K562 (cell line): ENCODE data around the gene ACTN1. TPM values are rescaled to one million over a fixed set of nuclear protein-coding genes. Genes with fewer than 3 reads are reported as not detected.

Experiments
- CBX1 ChIP-seq: sonication (generic); IDR thresholded peaks from 2 replicates; pipeline ENCODE4 v1.6.1; 2016; ENCODE audit warnings: antibody characterized with exemption, low read depth, mild to moderate bottlenecking
- CGGBP1 ChIP-seq: fragments of 250-450 bp; sonication (Bioruptor Pico); IDR thresholded peaks from 2 replicates; pipeline ENCODE4 v1.9.0; 2021; ENCODE audit warnings: mild to moderate bottlenecking
- DMBX1 ChIP-seq: fragments of 250-450 bp; sonication (Bioruptor Pico); IDR thresholded peaks from 2 replicates; pipeline ENCODE4 v1.8.0; 2022; ENCODE audit warnings: inconsistent platforms, mild to moderate bottlenecking, moderate library complexity, borderline replicate concordance
- ELK1 ChIP-seq: sonication (generic); formaldehyde crosslinking; IDR thresholded peaks from 2 replicates; pipeline ENCODE4 v1.8.1; 2022; ENCODE audit warnings: missing genetic modification reagents
- FOXJ3 ChIP-seq: sonication (generic); formaldehyde crosslinking; IDR thresholded peaks from 2 replicates; pipeline ENCODE4 v1.4.0; 2020; ENCODE audit warnings: mild to moderate bottlenecking, missing genetic modification reagents
- GTF2A2 ChIP-seq: IDR thresholded peaks from 2 replicates; pipeline ENCODE4 v1.6.1; 2016; ENCODE audit warnings: mild to moderate bottlenecking, missing genetic modification characterization, missing compliant biosample characterization
- HNRNPUL1 ChIP-seq: fragments of 200-400 bp; formaldehyde crosslinking; IDR thresholded peaks from 2 replicates; pipeline ENCODE4 v1.6.1; 2017; ENCODE audit warnings: low read length
- L3MBTL2 ChIP-seq: fragments of 450-650 bp; IDR thresholded peaks from 2 replicates; pipeline ENCODE4 v1.6.1; 2016; ENCODE audit warnings: mild to moderate bottlenecking, moderate library complexity
- MEF2A ChIP-seq: IDR thresholded peaks from 2 replicates; pipeline ENCODE4 v1.6.1; 2011; ENCODE audit warnings: low read depth, mild to moderate bottlenecking, low read length, moderate library complexity; ENCODE audit not compliant: control insufficient read depth
- NCOA1 ChIP-seq: fragments of 450-650 bp; IDR thresholded peaks from 2 replicates; pipeline ENCODE4 v1.6.1; 2016; ENCODE audit warnings: low read depth
- NFATC3 ChIP-seq: fragments of 450-650 bp; IDR thresholded peaks from 2 replicates; pipeline ENCODE4 v1.6.1; 2017; ENCODE audit warnings: mild to moderate bottlenecking
- NFYB ChIP-seq: IDR thresholded peaks from 2 replicates; pipeline ENCODE4 v1.6.1; 2011; ENCODE audit warnings: mild to moderate bottlenecking, moderate library complexity; ENCODE audit not compliant: insufficient read length; ENCODE audit errors: extremely low read depth
- PHB ChIP-seq: fragments of 250-450 bp; sonication (Bioruptor Pico); IDR thresholded peaks from 2 replicates; pipeline ENCODE4 v1.5.0; 2021
- SNIP1 ChIP-seq: fragments of 450-650 bp; IDR thresholded peaks from 2 replicates; pipeline ENCODE4 v1.7.1; 2017; ENCODE audit warnings: low read depth, mild to moderate bottlenecking
- SREBF1 ChIP-seq: fragments of 150-350 bp; IDR thresholded peaks from 2 replicates; pipeline ENCODE4 v1.6.1; 2014; ENCODE audit warnings: antibody characterized with exemption, low read depth, low read length, borderline replicate concordance
- ZBTB17 ChIP-seq: fragments of 450-650 bp; formaldehyde crosslinking; IDR thresholded peaks from 2 replicates; pipeline ENCODE4 v1.4.0; 2020; ENCODE audit warnings: mild to moderate bottlenecking
- ZNF217 ChIP-seq: sonication (generic); formaldehyde crosslinking; IDR thresholded peaks from 2 replicates; pipeline ENCODE4 v1.8.0; 2022; ENCODE audit warnings: mild to moderate bottlenecking, missing genetic modification reagents
- ZNF695 ChIP-seq: fragments of 450-650 bp; formaldehyde crosslinking; IDR thresholded peaks from 2 replicates; pipeline ENCODE4 v1.4.0; 2020; ENCODE audit warnings: mild to moderate bottlenecking, moderate library complexity
- polyA plus RNA-seq, 8 experiments: library from polyadenylated mRNA; depleted of rRNA in 4 of 8; stranded (reverse) in 5 of 8; unstranded in 3 of 8; fragments of >200 nt; fragmentation: Nextera tagmentation in 2 of 8; fragmentation: Illumina TruSeq in 1 of 8; extraction: Ambion mirVana in 2 of 8; extraction: Trizol in 1 of 8; gene quantifications; 2 replicates each; pipeline versions ENCODE4 v1.2.1 to v1.2.3, GENCODE V29; 2011 to 2014; ENCODE audit warnings: inconsistent platforms in 1 of 8, missing spikeins in 1 of 8
- total RNA-seq, 7 experiments: library from RNA; depleted of rRNA in 6 of 7; stranded (reverse); fragments of >200 nt in 6 of 7; fragmentation: Illumina TruSeq in 2 of 7; extraction: Trizol in 2 of 7; gene quantifications; 2 replicates each; pipeline versions ENCODE4 v1.2.1 to v1.2.3, GENCODE V29; 2011 to 2021; ENCODE audit warnings: low replicate concordance in 1 of 7
- TF ChIP-seq, protein P1 (sequence below), 2 experiments: IDR thresholded peaks in 1 of 2; conservative IDR thresholded peaks in 1 of 2; 2 replicates each; pipeline ENCODE4 v1.6.1; 2016; ENCODE audit warnings: low read depth in 2 of 2, mild to moderate bottlenecking in 1 of 2, missing compliant biosample characterization in 1 of 2, missing genetic modification characterization in 1 of 2, moderate library complexity in 1 of 2

The ACTN1 gene
- total and polyA plus RNA-seq, 9 of the 15 experiments (the other 6 are each of a cell fraction or from before 2014, with no cell fraction given): 2.2 to 67.7 (median 34.5) TPM

- TF ChIP-seq, protein P1, sequence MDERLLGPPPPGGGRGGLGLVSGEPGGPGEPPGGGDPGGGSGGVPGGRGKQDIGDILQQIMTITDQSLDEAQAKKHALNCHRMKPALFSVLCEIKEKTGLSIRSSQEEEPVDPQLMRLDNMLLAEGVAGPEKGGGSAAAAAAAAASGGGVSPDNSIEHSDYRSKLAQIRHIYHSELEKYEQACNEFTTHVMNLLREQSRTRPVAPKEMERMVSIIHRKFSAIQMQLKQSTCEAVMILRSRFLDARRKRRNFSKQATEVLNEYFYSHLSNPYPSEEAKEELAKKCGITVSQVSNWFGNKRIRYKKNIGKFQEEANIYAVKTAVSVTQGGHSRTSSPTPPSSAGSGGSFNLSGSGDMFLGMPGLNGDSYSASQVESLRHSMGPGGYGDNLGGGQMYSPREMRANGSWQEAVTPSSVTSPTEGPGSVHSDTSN (CRISPR knock-in tag; IDR thresholded peaks at IDR 0.05; ENCODE audit: low read depth): no peak
- TF ChIP-seq, protein P1 (tag; conservative IDR thresholded peaks at IDR 0.05; ENCODE audit: low read depth): no peak
- TF ChIP-seq ZNF217 (CRISPR knock-in tag) (no peak), DMBX1 (CRISPR knock-in tag) (0 out of 2 replicates have a peak, but pooled peaks have one; percentile 63), CBX1 (peak; percentile 62; the same call in 1 of the 2 replicates), ZBTB17 (CRISPR knock-in tag) (no peak), GTF2A2 (no peak), ZNF695 (CRISPR knock-in tag) (no peak), CGGBP1 (CRISPR knock-in tag) (no peak), NCOA1 (peak; percentile 94), HNRNPUL1 (no peak), SREBF1 (no peak), SNIP1 (no peak), L3MBTL2 (peak; percentile 60), FOXJ3 (no peak), MEF2A (no peak), PHB (CRISPR knock-in tag) (no peak), NFYB (no peak), ELK1 (CRISPR knock-in tag) (no peak), NFATC3 (no peak)
Observed at GRCh38 chr14:68824517-68825347, 154.4 kb downstream of the ACTN1 start (continued).
